Activated CD4-positive, alpha-beta T cell treated with anti-CD3 and anti-CD28 coated beads for 1 hour (primary cell): ENCODE measurements around the gene TTLL5.
A peak's percentile ranks its signal among the peaks of the same experiment; 100 is the strongest.

Experiments used
- DNase-seq: peaks from one replicate; pipeline ENCODE4 v3.0.0-alpha.2; 2020

The TTLL5 gene

GRCh38 chr14:75976826-75977581 is 316.0 kb downstream of the TTLL5 start:
- no peak for DNase-seq

DNA sequence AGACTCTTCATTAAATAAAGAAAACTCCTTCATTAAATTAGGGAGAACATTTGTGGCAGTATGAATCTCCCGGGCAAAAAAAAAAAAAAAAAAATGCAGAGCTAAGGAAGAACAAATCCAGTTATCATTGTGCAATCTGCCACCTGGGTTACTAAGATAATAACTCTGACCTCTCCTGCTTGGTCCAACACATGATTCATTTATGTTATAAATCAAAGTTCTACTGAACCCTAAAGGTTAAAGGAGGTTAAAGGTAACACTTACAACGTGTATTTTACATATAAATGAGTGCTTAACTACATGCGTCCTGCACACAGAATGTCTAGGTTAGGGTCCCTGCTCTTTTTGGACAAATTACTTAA is 316.5 kb downstream of the TTLL5 start:
- no peak for DNase-seq

DNA sequence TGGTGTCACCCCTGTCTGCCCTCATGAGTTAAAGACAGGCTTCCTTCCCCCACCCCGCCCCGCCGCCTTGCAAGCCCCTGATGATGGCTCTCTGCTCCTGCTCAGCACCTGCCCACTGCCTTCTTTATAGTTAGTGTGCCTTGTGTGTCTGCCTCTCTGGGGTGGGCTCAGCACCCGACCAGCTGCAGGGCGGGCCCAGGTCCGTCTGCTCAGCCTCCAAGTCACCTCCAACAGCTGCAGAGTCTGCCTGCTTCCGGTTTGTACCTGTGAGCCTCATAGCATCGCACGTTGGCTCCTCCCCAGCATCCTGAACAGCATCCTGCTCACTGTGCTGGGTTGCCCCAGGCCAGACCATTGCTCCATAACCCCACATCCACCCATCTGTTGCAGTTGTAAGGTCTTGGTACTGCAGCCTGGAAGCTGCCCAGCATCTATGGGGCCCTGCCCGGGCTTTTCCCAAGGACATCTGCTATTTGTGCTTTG is 317.2 kb downstream of the TTLL5 start:
- DNase-seq: no peak

DNA sequence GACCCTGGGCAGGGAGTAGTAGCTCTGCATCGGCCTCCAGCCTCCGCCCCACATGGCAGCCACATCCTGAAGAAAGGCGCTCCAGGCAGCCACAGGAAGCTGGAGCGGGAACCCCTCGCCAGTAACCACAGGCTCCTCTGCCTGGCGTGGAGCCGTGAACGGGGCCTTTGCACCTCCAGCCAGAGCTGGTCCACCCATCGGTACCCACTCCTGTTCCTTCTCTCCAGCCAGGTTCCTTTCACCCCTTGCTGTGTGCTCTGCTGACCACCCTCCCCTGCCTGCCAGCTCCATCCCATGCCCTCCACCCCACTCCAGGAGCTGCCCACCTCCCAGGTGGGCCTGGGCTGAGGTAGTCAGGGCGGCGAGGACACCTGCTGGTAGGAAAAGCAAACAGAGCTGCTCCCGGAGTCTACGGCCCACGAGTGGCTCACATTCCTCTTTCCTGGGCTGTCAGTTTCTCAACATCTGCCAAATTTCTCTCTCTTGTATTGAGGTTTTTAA is 318.1 kb downstream of the TTLL5 start:
- no peak for DNase-seq

DNA sequence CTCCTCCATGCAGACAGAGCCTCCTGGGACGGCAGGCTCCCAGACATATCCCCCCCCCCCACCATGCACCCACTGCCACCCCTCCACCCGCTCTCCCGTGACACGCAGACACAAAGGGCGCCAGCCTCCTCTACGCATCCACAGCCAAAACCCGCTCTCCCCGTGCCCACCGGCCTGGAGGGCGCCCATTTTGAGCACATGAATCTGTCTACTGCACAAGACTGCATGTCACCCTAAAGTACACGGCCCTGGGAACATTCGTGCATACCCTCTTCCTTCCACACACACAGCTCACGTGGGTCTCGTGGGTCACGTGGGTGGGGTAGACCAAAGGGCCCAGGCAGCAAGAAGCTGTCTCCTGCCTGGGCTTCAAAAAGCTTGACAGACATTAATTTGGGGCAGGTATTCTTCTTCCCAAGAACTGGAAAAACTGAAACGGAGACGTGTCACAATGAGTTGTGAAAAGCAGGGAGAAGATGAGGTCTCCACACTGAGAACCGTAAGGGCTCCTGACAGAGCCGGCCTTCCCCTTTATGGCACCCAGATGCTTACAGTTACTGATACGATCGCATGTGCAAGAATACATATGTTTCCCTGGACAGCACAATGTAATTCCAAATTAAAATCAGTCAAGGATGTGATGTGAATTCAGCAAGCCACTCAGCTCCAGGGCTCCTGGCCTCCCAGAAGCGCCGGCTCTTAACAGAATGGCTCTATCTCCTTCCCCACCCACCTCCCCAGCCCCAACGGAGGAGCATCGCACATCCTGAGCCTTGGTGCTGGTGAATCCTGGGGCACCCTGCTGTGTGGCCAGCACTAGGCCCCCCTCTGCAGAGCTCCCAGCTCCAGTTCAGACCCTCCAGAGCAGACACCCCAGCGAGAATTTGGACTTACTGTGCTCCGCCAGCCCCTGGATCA is 318.9 kb downstream of the TTLL5 start:
- no peak for DNase-seq

DNA sequence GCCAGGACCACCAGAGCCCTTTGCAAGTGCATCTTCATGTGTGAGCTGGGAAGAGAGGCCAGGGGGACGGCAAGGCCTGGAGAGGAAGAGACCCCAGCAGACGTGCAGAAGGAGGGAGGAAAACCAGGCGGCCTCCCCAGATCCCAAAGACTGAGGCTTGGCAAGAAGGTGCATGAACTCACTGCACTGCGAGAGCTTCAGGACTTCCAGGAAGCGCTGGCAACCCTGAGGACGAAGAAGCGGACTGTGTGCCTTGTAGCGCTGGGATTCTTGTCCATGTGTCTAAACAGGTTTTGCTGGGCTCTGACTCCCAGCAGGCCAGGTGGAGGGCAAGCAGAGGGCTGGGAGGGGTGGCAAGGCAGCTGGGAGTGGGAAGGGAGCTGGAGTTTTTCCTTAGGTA is 319.8 kb downstream of the TTLL5 start:
- no peak for DNase-seq

DNA sequence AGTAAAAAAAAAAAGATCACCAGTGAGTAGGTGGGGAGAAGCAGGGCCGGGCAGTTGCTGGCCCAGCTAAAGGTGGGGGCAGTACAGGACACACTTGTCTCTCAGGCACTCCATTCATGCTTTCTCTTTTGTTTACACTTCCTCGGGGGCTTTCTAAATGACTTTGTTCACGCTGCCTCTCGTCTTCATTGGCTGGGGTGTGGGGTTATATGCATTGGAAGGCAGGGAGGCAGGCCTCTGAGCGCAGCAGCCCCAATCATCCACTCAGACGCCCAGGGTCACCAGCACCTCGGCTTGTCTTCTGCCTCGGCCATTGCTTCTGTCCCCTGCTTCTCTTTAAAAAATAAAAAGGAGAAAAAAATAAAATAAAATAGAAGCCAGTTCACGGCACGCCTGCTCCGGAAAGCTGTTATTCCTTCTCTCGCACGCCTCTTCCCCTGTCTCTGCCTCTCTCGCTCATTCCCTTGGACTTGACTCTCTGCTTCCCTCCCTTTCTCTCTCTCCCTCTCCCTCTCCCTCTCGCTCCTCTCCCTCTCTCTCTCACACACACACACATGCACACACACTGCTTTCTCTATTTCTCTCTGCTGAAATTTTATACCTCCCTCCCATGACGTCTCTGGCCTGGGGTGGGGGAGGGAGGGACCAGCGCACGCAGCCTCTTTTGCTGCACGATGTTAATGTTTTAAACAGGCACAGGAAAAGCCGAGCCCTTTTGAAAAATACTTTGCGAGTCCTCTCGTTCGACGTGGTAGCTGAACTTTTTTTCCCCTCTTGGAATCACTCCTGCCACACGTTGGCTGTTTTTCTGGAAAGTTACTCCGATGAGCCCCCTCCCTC is 320.6 kb downstream of the TTLL5 start, which contains the start of gene TGFB3:
TGFB3 (minus strand) TSS at position 570 of the 840 bp plus-strand sequence. CDS start 1,102 bp downstream, outside the sequence.
- peak; percentile 46 for DNase-seq

DNA sequence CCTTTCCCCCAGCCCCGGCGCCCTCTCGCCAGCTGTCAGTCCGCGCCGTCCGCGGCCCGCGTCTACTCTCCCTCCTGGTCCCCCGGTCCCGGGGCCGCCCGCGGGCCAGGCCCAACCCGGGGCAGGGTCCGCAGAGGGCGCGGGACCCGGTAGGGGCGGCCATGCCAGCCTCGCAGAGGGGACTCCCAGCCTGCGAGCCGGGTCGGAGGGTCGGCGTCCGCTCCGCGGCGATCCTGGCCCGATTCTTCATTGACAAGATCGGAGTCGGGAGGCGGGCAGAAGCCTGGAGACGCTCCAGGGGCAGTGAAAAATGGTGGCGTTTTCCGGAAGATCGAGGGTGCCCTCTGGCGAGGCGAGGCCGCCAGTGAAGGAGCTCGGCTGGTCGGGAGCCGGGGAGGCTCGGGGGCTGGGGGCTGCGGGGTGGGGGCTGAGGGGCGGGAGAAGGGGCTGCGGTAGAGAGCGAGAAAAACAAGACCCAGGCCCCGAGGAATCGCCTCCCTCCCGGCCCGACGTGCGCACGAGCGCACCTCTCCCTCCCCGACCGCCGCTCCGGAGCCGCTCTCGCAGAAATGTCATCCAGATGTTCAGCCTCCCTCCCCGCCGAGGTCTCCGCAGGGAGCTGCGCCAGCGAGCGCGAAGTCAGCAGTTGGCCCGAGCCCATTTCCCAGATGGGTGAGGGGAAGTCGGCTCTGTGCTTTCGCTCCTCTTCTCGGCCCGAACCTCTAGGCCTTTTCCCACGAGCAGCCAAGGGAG is 321.4 kb downstream of the TTLL5 start:
- DNase-seq: peak; percentile 70

DNA sequence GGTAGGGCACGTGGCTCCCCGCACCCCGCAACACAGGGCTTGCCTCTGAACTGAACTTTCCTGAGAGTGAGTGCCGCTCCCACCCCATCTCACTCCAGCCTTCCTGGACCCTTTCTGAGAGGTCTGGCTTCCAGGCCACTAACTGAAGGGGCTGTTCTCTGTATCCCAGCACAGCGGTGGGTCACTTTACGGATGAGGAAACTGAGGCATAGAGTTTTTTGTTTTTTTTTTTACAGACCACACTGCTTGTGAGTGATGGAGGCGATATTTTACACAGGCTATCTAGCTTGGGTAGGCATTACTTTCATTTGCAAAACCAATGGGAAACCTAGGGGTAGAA is 321.9 kb downstream of the TTLL5 start:
- no peak for DNase-seq

DNA sequence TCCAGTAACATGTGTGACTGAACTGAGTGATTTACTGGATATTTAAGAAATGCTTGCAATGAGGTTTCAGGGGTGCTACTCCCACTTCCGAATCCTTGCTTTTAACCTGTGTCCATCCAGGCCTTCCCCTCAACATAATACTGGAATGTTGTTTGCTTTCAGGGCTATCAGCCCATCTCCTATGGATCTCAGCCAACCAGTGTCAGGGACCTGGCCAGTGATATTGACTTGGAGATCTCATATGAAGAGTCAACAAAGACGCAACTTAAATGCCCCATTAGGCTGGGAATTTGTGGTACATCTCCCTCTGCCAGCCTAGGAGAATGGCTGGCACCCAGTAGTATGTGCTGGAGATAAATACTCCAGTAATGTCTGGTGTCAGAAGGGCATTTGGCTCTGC is 323.6 kb downstream of the TTLL5 start:
- DNase-seq: no peak

- peak; percentile 86 for DNase-seq
Measured at GRCh38 chr14:75985618-75986438, 324.8 kb downstream of the TTLL5 start, which contains the start of gene IFT43. IFT43 (plus strand) TSS chr14:75985763; CDS start chr14:75985787, 24 bp downstream.

DNA sequence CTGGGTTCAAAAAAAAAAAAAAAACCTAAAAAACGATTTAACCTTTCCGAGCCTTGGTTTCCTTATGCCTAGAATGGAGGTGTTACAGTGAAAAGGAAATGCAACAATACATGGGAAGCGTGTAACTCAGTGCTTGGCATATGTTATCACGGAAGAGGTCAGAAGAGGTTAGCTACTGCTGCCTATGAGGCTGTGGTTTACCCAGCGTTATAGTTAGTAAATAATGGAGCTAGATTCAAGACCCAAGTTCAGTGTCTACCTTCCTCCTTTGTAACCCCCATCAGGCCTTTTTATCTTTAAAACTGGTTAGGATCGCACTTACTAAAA is 325.4 kb downstream of the TTLL5 start:
- no peak for DNase-seq

- no peak for DNase-seq
Measured at GRCh38 chr14:75987201-75987970, 326.3 kb downstream of the TTLL5 start.

- no peak for DNase-seq
Measured at GRCh38 chr14:75989134-75989533, 328.1 kb downstream of the TTLL5 start.

GRCh38 chr14:75990297-75990696 is 329.3 kb downstream of the TTLL5 start:
- no peak for DNase-seq

- DNase-seq: no peak
Measured at GRCh38 chr14:75991753-75992152, 330.7 kb downstream of the TTLL5 start.

DNA sequence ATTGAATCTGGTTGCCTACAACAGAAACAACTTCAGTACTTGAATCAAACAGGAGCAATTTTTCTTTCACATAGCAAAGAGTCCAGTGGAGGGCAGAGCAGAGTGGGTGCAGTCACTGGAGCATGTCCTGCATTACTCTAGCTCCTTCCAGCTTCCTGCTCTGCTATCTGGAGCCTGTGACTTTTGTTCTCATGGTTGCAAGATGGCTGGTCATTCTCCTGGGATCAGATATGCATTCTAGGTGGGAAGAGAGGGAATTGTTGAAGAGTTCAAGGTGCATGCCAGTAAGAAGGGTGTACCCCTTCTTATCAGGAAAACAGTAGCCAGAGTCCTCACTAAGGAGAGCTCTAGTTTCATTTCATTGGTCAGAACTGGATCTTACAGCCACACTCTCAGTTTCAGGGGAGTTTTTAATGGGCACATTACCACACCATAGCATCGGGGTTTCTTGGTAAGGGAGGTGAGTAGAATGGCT is 332.6 kb downstream of the TTLL5 start:
- no peak for DNase-seq

- DNase-seq: no peak
Measured at GRCh38 chr14:75995372-75996041, 334.5 kb downstream of the TTLL5 start.

DNA sequence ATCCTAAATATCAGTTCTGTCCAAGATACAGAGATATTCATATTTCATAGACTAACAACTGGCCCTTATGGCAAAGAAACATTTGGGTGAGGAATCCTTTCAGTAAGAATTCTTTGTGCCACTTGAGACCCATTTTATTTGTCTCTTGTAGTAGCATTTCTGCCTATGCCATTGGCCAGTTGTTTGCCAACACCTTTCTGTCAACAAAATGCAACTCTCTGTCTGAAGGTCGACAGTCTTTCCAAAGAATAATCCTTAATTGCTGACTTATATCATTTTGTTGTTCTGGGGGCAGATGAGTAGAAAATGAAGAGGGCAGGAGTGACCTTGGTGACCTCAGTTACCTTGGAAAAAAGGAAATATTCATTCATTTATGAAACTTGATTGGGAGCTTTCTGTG is 335.4 kb downstream of the TTLL5 start:
- DNase-seq: no peak
